ENCODE measurements around the gene RPS13.
"Not testable (repeated sequence)": the region's sequence is repeated elsewhere in the genome, so short reads cannot be mapped to it uniquely, and the experiment has no call there.

RPS13 gene

GRCh38 chr11:17077520-17078401, at the start of gene RPS13:
RPS13 (minus strand) TSS chr11:17077667; CDS start chr11:17077641, 26 bp downstream.
- H3K36me3 ChIP-seq (ENCODE audit: control insufficient read depth, insufficient read depth, low read length): no peaks in the 10 kb centered on the region
- peak within 1 kb of the TSS; percentile 71 for H3K4me3 ChIP-seq (ENCODE audit: low read depth, low read length)
- no peak for TF ChIP-seq CTCF (IDR thresholded peaks at IDR 0.05)

GRCh38 chr11:17121981-17122380, 44.5 kb upstream of the RPS13 start:
- no peaks in the 10 kb centered on the region for H3K79me2 ChIP-seq

More at GRCh38 chr11:17077520-17078401, at the start of gene RPS13:
- Histone ChIP-seq H3K9me3 (ENCODE audit: control insufficient read depth, low read length) (no peaks in the 10 kb centered on the region), H3K4me2 (ENCODE audit: low read length) (peak within 1 kb of the TSS; percentile 88), H3K4me1 (no peaks in the 10 kb centered on the region), H3K27me3 (ENCODE audit: control insufficient read depth, insufficient read depth, low read length) (no peaks in the 10 kb centered on the region), H3K9ac (peak within 1 kb of the TSS; percentile 59), H3K79me2 (peaks cover 6% of the 10 kb centered on the region), H3K27ac (peak within 1 kb of the TSS; percentile 83), H2AFZ (peak within 1 kb of the TSS; percentile 95)

GRCh38 chr11:17117262-17117661, 39.8 kb upstream of the RPS13 start:
- Histone ChIP-seq H3K27ac (no peak overlapping the region), H3K9ac (no peak overlapping the region), H3K36me3 (ENCODE audit: control insufficient read depth, insufficient read depth, low read length) (no peaks in the 10 kb centered on the region), H2AFZ (no peak overlapping the region), H3K4me1 (no peaks in the 10 kb centered on the region), H3K4me2 (ENCODE audit: low read length) (no peak overlapping the region), H3K79me2 (no peaks in the 10 kb centered on the region), H3K9me3 (ENCODE audit: control insufficient read depth, low read length) (no peaks in the 10 kb centered on the region), H3K27me3 (ENCODE audit: control insufficient read depth, insufficient read depth, low read length) (no peaks in the 10 kb centered on the region), H3K4me3 (ENCODE audit: low read depth, low read length) (no peak overlapping the region)
- TF ChIP-seq CTCF (IDR thresholded peaks at IDR 0.05): no peak

More at GRCh38 chr11:17121981-17122380, 44.5 kb upstream of the RPS13 start:
- Histone ChIP-seq H2AFZ (no peak overlapping the region), H3K9ac (no peak overlapping the region), H3K9me3 (ENCODE audit: control insufficient read depth, low read length) (no peaks in the 10 kb centered on the region), H3K27ac (no peak overlapping the region), H3K27me3 (ENCODE audit: control insufficient read depth, insufficient read depth, low read length) (no peaks in the 10 kb centered on the region), H3K4me1 (no peaks in the 10 kb centered on the region), H3K4me3 (ENCODE audit: low read depth, low read length) (no peak overlapping the region), H3K4me2 (ENCODE audit: low read length) (no peak overlapping the region), H3K36me3 (ENCODE audit: control insufficient read depth, insufficient read depth, low read length) (no peaks in the 10 kb centered on the region)
- TF ChIP-seq CTCF (IDR thresholded peaks at IDR 0.05): no peak

GRCh38 chr11:17116117-17116516, 38.6 kb upstream of the RPS13 start:
- Histone ChIP-seq H3K9ac (no peak overlapping the region), H2AFZ (no peak overlapping the region), H3K79me2 (no peaks in the 10 kb centered on the region), H3K4me3 (ENCODE audit: low read depth, low read length) (no peak overlapping the region), H3K9me3 (ENCODE audit: control insufficient read depth, low read length) (no peaks in the 10 kb centered on the region), H3K36me3 (ENCODE audit: control insufficient read depth, insufficient read depth, low read length) (no peaks in the 10 kb centered on the region), H3K4me1 (no peaks in the 10 kb centered on the region), H3K27ac (no peak overlapping the region), H3K27me3 (ENCODE audit: control insufficient read depth, insufficient read depth, low read length) (no peaks in the 10 kb centered on the region), H3K4me2 (ENCODE audit: low read length) (no peak overlapping the region)
- TF ChIP-seq CTCF (IDR thresholded peaks at IDR 0.05): no peak

- not testable (repeated sequence) for H3K4me2 ChIP-seq (ENCODE audit: low read length); H3K36me3 ChIP-seq (ENCODE audit: control insufficient read depth, insufficient read depth, low read length); H3K27ac ChIP-seq
Observed at GRCh38 chr11:17107745-17108144, 30.3 kb upstream of the RPS13 start.

GRCh38 chr11:17105404-17106040, 28.1 kb upstream of the RPS13 start:
- H3K36me3 ChIP-seq (ENCODE audit: control insufficient read depth, insufficient read depth, low read length): not testable (repeated sequence)

More at GRCh38 chr11:17107745-17108144, 30.3 kb upstream of the RPS13 start:
- H3K9me3 ChIP-seq (ENCODE audit: control insufficient read depth, low read length); H3K4me3 ChIP-seq (ENCODE audit: low read depth, low read length); H3K79me2 ChIP-seq; H2AFZ ChIP-seq; H3K4me1 ChIP-seq; H3K27me3 ChIP-seq (ENCODE audit: control insufficient read depth, insufficient read depth, low read length); H3K9ac ChIP-seq: not testable (repeated sequence)

More at GRCh38 chr11:17105404-17106040, 28.1 kb upstream of the RPS13 start:
- not testable (repeated sequence) for H3K4me3 ChIP-seq (ENCODE audit: low read depth, low read length); H3K9me3 ChIP-seq (ENCODE audit: control insufficient read depth, low read length); H3K4me2 ChIP-seq (ENCODE audit: low read length); H3K4me1 ChIP-seq; H3K9ac ChIP-seq; H3K27ac ChIP-seq; H2AFZ ChIP-seq; H3K79me2 ChIP-seq; H3K27me3 ChIP-seq (ENCODE audit: control insufficient read depth, insufficient read depth, low read length)

Data from parathyroid adenoma (tissue), 2 donors.